CD4-positive, alpha-beta T cell treated with Interleukin-6 for 4 hours (primary cell): ENCODE measurements around the gene XYLT1.

ENCODE experiments used
- DNase-seq: peaks from one replicate; pipeline ENCODE4 v3.0.0-alpha.2; 2020; ENCODE audit warnings: mixed read lengths

The XYLT1 gene

DNA sequence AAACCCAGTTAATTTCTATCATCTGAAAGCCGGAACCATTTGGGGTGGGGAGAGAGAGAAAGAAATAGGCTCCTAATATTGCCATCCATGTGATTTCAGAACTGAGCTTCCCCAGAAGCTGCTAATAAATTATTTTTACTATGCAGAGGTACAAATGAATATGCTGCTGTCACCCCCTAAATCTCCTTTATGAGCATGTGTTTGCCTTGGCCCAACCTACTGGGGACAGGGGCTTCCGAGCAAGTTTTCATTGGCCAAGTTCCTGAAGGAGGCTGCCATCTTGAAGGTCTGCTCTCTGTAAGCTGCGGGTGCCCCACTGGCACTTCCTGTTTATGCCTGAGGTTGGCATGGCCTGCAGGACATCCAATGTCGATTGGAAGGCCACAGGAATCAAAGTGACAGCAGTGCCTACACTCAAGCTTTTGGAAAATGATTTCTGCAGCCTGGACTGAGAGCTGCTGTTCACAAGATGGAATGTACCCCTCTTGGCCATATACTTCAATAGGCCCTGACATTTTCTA lies 194.7 kb downstream of the XYLT1 start:
- DNase-seq: no peak

DNA sequence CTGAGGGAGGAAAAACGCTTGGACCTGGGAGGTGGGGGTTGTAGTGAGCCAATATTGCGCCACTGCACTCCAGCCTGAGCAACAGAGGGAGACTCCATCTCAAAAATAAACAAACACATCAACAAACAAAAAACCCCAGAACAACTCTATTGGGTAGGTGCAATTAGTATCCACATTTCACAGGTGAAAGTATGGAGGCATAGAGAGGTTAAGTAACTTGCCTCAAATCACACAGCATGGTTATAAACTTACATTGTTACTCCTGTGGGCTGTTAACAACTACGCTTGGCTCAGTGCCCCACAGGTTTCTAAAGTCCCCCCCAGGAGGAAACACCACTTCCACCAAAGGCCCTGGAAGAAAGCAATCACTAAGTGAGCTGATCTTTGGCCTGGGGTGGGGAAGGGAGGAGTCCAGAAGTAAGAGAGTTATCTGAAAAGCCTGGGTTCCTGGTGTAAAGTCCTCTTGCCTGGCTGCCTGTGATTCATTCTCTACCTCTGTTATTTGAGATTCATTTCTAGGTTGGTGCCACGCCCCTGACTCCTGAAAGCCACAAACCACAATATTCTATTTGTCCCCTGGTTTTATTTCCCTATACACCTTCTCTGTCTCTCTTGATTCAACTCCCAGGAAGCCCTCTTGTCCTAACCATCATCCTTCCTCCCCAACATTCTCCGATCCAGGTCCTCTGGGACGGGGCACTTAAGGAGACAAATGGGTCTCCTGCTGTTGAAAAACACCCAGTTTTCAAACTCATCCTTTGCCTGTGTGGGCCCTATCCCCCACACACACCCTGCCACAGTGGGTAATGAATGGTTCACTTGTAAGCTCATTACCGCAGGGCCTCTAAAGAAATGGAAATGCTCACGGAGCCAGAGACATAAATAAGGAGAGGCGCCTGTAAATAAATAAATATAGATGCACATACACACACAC lies 195.4 kb downstream of the XYLT1 start:
- DNase-seq: peak; percentile 22

DNA sequence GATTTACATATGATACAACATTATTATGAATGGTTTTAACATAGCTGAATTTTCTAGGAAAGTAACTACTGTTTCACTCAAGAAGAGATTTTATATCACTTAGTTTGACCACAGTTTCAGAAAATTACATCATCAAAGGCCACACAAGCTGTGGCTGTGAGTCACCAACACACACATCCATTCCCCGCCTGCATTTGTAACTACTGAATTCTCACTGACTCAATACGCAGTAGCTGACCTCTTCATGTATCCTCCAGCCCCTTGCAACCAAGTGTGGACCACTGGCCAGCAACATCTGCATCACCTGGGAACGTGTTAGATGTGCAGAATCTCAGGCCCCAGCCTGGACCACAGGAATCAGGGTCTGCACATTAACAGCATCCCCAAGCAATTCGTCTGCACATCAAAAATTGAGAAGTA lies 197.6 kb downstream of the XYLT1 start:
- DNase-seq: peak; percentile 32

DNA sequence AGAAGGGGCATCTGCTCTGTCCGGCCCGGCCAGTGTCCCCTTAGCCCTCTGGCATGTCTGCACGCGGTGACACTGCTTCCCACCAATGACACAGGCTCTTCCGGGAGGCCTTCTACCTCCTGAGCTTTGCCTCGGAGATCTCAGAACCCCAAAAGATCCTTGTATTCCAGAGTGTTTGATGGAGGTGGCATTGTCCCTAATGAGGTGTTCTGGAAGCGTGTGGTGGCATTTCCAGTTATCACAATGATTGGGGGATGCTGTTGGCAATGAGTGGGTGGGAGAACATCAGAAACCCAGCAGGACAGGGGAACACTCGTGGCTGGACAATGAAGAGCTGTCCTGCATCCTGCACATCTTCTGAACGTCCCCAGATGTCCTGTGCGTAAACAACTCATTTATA lies 198.0 kb downstream of the XYLT1 start:
- no peak for DNase-seq

DNA sequence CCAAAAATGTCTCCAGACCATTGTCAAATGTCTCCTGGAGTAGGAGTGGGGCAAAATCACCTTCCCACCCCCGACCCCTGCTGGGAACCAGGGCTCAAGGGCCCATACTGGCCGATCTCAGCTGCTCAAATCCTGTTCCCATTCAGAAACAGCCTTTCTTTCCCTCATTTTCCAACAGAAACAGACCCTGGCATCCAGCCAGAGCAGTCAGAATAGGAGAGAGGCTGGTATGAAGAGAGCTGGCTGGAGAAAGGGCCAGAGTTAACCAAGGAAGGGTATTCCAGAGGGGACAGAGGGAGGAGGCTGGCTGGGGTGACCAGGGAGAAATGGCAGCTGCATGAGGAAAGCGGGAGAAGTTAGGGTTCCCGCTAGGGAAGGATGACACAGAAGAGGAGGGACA lies 199.1 kb downstream of the XYLT1 start:
- DNase-seq: no peak

DNA sequence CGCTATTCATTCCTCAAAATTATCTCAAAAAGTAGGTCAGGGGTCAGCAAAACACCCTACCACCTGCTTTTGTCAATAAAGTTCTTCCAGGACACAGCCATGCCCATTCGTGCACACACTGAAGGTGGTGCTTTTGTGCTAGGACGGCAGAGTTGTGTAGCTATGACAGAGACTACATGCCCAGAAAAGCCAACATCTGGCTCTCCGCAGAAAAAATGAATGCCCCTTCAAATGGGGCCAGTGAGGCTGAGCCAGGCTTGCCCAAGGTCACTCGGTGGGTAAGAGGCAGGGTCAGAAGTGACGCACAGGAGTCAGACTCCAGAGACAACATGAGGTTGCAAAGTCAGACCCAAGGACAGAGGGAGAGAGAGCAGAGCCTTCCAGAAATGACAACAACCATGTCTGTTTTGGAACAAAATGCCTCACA lies 200.1 kb downstream of the XYLT1 start:
- no peak for DNase-seq

DNA sequence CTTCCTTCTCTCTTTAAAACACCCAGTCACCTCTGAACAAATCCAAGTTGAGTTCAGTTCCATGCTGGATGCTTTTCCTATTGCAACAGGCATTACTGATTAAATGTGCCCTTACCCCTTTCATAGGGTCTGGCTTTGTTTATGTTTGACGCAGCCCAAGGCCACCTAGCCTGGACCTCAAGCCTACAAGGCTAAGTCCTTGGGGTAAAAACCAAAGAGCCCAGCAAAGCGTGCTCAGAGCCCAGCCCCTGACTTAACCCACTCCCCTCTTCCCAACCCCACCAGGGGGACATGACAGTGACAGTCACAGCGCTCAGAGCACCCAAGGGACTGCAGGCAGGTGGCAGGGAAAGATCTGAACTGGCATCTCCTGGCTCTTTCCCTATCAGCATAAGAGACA lies 200.6 kb downstream of the XYLT1 start:
- DNase-seq: no peak

DNA sequence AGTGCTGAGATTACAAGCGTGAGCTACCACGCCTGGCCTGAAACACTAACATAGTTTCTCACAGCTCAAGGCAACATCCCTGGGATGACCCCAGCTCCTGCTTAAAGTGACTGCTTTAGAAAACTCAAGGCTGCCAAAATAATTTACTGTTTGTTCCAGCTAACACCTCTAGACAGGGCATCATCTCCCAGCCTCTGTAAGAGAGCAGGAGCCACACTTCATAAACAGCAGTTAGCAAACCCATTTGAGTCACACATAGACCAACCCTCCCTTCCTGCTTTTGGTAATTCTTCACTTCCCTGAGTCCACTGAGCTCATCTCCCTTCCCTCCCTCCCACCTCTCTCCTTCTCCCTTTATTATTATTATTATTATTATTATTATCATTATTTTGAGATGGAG lies 201.3 kb downstream of the XYLT1 start:
- DNase-seq: no peak

DNA sequence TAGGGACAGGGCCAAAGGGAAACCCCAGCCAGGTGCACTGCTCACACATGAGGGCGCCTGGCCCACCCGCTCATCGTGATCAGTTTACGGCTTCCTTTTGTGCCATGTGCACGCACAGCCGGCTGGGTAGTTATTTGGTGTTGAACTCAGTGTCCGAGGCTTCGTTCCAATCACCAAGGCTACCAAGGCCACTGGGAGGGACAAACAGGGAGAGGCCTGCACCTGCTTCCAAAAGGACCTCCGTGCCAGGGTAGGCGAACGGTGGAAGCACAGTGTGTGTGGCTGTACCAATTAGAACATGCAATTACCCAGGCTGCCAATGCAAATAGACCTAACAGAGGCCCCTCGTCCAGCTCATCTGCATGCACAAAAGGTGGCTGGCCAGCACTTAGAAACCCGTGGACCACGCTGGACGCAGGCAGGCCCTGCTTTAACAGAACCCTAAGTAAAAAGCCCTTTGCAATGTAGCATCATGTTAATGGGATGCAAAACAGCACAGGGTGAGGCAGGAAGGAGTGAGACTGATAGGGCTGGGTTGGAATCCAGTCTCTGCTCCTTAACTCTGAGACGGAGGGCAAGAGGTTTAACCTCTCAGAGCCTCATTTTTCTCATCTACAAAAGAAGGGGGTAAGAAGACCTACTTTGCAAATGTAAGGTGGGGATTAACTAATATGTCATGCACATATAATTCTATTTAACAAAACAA lies 204.0 kb downstream of the XYLT1 start:
- DNase-seq: no peak

DNA sequence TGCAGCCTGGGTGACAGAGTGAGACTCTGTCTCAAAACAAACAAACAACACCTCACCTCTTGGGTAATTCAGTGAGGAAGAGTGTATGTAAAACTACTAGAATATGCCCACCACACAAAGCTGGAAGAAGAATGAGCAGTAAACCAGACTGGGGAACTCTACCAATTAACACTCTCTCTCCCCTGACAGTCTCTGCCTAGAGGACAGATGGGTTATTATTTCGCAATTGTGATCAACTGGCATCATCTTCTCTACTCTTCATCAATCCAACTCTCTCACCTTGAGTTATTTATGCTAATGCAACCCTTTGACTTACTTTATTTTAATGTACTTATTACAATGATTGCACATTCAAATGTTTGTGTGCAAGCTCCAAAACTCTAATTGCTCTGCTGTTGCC lies 205.6 kb downstream of the XYLT1 start:
- DNase-seq: no peak

DNA sequence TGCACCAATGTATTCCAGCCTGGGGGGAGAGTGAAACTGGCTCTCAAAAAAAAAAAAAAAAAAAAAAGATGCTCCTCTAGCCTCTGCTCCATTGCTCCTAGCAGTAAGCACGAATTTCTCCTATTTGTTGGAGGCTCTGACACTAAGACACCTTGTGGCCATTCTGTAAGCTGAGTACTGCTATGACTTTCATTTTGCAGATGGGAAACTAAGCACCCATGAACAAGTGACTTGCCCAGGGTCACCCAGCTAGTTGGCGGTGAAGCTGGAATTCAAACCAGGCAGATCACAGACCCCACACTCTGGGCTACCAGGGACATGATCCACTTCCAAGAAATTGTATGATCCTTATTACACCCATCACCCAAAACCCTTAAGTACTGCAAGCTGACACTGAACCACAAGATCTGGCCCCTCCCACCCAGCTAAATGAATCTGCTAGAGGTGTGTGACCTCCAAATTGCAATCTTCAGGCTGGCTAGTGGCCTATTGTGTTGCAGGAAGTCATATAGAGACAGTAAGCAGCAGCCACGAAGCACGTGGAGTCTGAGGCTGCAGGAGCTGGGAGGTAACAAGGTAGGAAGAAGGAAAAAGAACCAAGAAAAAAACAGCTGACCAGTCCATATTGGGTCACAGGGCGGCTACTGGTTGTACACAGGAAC lies 209.4 kb downstream of the XYLT1 start:
- peak; percentile 25 for DNase-seq

DNA sequence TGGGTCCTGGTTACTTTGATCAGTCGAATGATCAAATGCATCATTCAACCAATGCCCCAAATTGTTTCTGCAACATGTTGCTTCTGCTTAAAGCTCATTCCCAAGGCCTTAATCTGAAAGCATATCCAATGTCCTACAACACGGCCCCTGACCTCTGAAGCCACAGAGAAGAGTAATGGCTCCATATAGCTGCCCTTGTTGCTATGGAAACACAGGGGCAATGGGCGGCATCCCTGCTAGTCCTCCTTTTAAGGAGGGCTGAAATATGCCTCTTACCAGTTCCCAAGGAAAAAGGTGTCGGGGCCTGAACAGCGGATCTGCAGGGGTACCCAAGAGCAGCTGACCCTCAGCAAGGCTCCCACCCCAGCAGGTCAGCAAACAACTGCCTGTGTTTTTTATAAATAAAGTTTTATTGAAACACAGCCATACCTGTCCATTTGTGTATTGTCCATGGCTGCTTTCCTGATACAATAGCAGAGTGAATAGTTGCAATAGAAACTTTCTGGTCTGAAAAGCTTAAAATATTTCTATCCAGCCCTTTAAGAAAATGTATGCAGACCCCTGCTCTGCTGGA lies 210.4 kb downstream of the XYLT1 start:
- DNase-seq: no peak

DNA sequence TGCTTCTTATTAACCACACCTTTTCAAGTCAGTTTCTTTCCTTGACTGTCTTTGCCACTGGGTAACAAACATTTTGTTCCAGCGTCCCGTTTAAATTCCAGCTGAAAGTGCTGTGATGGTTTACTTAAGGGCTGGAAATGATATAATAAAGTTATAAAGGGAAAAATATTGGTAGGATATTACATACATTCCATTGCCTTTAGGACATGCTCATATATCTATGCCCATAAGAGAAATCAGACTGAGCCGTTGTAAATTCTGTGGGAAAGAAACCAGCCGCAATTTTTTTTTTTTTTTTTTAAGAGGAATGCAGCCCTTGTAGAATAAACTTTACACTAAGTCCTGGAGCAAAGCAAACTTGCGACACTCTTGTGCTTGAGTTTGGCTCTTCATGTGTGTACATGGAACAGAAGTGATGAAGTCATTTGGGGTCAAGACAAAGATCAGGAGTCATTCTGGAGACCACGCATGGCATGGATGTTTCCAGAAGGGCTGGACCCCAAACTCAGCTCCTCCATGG lies 210.9 kb downstream of the XYLT1 start:
- DNase-seq: no peak

DNA sequence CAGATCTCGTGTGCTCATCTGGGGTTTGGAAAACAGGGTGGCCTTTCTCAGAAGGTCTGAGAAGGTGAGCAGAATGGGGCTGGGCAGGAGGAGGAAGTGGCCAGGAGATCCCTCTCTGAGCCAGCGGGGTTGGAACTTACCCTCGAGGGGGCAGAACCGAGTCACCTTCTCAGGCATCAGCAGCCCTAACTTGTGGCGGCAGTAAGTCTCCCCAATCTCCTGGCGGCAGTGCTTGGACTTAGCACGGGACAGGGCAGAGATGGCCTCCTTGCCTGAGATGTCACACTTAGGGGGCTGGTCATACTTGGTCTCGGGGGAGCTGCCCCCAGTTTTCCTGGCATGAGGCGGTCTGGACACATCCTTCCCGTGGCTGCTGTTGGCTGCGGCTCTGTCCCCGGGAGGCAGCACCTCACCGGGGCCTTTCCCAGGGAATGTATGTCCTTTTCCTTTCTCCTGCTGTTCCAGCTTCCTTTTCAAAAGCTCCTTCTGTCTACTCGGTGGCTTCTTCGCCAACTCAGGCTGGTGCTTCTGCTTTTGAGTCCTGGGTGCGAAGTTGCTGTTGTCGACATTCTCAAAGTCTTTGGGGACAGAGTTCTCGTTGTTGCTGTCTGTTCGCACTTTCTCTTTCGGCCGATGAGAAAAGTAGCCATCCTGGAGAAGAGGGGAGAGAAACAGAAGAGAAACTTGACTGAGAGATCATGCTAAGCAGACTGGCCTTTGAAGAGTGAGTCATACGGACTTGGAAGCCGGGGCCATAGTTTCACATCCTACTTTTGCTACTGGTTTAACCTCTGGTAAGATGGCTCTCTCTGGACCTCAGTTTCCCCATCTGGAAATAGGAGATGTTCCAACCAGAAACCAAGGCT lies 211.7 kb downstream of the XYLT1 start:
- DNase-seq: no peak

DNA sequence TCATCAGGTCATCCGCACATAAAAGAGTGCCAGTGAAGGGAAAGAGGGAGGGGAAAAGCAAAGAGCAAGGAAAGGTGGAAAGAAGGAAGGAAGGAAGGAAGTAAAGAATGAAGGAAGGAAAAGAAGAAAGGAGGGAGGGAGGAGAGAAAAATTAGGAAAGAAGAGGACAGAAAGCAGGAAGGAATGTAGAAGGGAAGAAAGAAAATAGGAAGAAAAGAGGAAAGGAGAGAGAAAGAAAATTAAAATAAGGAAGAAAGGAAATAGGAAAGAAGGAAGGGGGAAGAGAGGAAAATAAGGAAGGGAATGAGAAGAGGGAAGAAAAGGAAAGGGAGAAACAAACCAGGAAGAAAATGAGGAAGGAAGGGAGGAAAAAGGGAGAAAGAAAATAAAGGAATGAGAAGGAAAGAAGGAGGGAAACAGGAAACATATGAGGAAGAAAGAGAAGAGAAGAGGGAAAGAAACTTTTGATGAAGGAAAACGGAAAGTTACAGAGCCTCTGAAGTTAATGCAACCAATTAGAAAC lies 212.6 kb downstream of the XYLT1 start:
- no peak for DNase-seq

DNA sequence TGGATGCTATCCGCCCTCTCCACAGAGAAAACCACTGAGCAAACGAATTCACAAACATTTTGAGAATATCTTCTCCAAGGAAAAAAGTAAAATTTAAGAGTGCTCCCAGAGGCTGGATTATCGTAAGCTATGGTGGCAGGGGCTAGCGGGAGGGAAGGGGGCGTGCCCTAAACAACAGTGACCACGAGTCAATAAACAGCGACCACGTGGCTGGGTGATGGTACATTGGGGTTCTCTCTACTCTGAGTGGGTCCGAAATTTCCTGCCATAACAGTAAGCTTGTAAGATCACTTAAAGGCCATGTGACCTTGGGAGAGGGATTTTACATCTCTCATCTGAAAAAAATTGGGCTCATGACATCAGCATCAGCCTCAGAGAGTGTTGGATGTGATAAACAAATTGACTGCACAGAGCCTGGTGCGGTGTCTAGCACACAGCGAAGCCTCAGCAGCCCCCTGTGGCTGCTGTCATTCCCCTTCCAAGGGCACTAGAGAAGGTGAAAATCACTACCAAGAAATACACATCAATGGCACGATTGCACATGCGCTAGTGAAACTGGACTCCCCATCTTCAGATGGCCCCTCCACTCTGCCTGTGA lies 213.2 kb downstream of the XYLT1 start:
- no peak for DNase-seq

DNA sequence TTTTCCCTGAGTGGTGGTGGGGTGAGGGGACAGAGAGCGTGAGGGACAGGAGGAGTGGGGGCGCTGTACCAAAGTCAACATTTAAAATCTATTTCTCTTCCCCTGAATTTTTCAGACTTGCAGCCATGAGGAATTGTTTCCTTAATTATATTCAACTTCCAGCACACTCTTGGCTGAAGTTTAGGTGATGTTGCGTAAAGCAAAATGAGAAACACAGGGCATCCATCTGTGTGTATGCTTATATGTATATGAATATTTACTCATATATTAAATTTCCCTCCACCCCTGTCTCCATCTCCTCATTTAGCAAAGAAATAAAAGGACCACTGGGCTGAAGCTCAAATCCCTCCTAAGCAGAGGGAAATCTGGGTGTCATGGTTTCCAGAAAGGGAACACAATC lies 218.1 kb downstream of the XYLT1 start:
- no peak for DNase-seq

DNA sequence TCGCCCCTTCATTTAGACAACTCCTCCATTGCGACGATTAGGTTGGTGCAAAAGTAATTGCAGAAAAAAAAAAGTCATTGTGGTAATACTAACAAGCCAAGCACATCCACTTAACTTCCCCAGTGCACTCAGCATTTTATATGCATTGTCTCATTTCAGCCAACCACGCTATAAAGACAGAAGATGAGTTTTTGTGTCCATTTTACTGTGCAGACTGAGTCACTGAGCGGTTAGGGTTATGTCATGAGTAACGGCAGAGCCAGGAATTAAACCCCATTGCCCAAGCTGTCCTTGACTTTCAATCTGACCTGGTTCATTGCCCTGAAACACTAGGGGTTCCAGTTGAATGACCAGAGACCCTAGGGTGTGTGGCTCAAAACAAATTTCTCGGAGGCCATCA lies 218.7 kb downstream of the XYLT1 start:
- no peak for DNase-seq

DNA sequence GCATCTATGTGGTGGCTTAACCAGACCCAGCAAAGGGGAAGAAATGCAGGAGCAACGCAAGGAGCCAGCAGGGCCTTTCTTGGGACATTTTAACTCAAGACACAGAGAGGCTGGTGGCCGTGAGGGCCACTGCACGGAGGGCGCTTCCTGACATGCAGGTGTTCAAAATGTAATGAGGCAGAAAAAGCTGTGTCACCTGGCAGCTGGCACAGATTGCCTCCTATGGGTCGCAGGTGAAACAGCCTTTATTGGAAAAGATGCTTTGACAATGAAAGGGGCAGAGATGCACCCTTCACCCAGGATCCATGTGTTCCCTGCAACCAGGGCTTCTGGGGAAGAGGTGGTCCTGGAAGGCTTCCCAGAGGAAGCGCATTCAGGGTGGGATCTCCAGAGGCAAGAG lies 219.3 kb downstream of the XYLT1 start:
- no peak for DNase-seq

DNA sequence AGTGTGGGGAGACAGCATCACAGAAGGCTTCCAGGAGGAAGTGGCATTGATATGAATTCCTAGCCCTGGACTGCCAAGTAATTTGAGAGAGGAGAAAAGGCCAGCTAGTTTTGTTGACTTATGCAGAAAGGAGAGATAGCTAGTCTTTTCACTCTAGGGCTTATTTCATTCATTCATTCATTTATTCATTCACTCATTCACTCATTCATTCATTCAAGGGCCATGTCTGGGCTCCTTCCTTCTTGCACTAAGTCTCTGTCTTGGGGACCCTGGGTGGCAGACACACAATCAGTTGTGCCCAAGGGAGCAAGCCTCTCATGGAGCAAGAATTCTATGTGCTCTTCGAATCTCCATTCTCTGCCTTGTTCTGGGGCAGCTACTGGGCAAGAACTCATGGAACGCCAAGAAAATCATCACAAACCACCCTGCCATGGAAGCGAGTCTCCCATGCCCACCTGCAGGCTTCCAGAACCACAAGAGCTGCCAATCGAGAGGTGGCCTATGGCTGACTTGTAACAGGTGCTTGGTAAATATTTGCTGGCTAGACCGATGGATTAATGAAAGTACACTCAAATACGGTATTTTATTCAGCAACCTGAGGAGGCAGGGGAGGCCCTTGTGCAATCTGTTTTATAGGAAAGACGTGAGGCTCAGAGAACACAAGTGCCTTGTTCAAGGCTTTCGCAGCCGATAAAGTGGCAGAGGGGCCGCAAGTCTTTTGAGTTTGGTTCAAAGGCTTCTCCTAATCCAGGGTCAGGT lies 223.6 kb downstream of the XYLT1 start:
- DNase-seq: no peak
